ENCODE data around the gene KRTAP2-4.

GRCh38 chr17:41069031-41069430 is 3.4 kb upstream of the KRTAP2-4 start:
- TF ChIP-seq, protein P1, sequence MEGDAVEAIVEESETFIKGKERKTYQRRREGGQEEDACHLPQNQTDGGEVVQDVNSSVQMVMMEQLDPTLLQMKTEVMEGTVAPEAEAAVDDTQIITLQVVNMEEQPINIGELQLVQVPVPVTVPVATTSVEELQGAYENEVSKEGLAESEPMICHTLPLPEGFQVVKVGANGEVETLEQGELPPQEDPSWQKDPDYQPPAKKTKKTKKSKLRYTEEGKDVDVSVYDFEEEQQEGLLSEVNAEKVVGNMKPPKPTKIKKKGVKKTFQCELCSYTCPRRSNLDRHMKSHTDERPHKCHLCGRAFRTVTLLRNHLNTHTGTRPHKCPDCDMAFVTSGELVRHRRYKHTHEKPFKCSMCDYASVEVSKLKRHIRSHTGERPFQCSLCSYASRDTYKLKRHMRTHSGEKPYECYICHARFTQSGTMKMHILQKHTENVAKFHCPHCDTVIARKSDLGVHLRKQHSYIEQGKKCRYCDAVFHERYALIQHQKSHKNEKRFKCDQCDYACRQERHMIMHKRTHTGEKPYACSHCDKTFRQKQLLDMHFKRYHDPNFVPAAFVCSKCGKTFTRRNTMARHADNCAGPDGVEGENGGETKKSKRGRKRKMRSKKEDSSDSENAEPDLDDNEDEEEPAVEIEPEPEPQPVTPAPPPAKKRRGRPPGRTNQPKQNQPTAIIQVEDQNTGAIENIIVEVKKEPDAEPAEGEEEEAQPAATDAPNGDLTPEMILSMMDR (IDR thresholded peaks at IDR 0.05): no peak
- TF ChIP-seq POLR2AphosphoS5 (IDR thresholded peaks at IDR 0.05; ENCODE audit: low read depth, low read length): no peak
